Activated T-helper 9 cell treated with anti-CD3 and anti-CD28 coated beads, Interleukin-2, amount 50 U/mL, for 16 hours (primary cell): ENCODE results near the gene METTL15.
"Not testable (repeated sequence)": the region's sequence is repeated elsewhere in the genome, so short reads cannot be mapped to it uniquely, and the experiment has no call there.

ENCODE experiments used
- DNase-seq: peaks from one replicate; pipeline ENCODE4 v3.0.0-alpha.2; 2020; ENCODE audit warnings: low read depth

METTL15 gene

GRCh38 chr11:28209906-28210305, 101.7 kb downstream of the METTL15 start:
- no peak for DNase-seq

DNA sequence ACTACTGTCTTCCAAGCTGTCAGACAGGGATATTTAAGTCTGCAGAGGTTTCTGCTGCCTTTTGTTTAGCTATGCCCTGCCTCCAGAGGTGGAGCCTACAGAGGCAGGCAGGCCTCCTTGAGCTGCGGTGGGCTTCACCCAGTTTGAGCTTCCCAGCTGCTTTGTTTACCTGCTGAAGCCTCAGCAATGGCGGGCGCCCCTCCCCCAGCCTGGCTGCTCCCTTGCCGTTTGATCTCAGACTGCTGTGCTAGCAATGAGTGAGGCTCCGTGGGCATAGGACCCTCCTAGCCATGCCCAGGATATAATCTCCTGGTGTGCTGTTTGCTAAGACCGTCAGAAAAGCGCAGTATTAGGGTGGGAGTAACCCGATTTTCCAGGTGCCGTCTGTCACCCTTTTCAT, 113.9 kb downstream of the METTL15 start:
- DNase-seq, result not testable (repeated sequence)

DNA sequence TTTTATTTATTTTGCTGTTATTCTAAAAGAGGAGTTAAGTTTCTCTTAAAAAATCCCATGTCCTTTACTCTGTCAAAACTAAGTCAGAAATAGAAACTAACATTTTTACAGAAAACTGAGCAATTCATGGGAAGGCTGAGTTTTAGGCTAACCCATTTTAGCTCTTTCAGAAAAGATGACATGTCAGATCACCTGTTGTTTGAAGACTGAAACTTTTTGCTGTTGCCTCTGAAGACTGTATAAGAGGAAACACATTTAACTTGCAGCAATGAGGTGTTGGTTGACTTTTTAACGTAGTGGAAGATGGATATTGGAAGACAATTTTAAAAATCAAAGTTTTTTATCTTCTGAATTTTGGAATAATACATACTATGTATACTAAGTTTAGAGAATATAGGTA, 115.4 kb downstream of the METTL15 start:
- no peak for DNase-seq

DNA sequence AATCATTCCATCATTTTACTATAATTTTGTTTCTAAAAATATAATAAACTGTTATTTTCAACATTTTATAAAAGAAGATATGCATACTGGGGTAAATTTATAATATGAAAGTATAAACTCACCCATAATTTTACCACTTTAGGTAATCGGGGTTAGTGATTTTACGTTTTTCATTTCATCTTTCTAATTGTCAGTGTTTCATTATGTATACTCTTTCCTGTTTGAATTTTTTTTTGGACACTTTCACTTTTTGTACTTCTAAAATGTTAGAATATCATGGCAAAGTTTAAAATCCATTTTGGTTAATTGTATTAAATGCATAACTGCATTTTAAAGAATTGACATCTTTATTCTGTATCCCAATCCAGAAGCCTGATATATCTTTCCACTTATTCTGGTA, 115.8 kb downstream of the METTL15 start:
- DNase-seq, result no peak

DNA sequence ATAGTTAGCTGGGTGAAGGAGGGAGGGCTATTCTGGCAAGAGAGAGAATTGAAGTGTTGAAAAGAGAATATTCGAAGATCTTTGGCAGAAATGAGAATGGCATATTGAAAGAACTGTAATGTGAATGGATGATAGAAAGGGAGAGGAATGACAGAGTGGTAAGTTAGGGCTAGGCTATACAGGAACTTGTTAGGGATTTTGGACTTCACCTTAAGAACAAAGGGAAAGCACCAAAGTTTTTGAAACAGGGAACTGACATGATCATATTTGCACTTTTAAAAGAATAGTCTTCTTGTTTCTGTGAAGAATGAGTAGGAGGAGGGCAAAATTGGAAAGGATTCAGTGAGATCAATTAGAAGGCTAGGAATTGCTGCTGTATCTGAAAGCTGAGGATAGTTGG, 119.3 kb downstream of the METTL15 start:
- no peak for DNase-seq

DNA sequence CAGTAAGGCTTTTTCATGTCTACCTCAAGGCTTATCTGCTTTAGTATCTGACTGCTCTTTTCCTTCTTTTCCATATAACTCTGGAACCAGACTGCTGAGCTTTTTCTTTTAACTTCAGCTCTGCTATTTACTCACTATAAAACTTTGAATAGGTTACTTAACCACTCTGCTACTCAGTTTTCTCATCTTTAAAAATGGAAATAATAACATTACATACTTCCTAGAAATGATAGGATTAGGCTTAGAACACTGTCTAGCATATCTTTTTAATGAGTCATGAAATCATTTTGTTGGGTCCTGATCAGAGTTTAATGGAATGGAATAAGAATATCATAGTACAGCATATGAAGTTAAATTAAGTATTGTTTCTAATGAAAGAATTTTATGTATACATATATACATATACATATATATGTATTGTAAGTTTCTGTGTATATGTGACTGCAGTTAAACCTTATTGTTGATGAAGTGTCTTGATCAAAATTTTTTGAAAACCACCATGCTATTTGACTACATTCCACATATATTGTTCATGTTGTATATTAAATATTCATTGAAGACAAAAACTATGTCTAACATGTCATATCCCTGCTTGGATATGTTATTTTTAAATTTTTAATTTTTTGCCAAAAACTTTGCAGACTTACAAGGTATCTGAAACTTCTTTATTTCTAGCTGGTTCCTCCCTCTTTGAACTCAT, 120.2 kb downstream of the METTL15 start:
- DNase-seq, result no peak

- DNase-seq, result no peak
Measured at GRCh38 chr11:28231475-28231874, 123.3 kb downstream of the METTL15 start.

GRCh38 chr11:28232649-28233048, 124.5 kb downstream of the METTL15 start:
- DNase-seq, result no peak

GRCh38 chr11:28241760-28242159, 133.6 kb downstream of the METTL15 start:
- no peak for DNase-seq

DNA sequence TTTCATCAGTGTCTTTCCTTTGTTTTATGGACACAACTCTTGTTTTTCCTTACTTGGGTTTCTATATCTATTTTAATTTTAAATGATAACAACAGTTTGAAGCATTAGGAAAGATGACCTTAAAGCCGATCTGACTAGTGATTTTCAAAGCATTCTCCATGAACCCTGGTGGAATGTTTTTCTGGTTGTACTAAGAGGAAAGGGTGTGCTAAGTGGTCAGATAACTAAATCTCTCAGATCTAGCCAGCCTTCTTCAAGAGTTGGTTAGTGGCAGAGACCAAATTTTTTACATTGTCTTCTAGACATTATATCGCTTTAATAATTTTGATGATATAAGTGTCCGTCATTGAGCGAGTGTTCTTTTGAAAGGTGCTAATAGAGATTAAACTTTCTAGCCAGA, 134.4 kb downstream of the METTL15 start:
- no peak for DNase-seq

GRCh38 chr11:28243061-28243460, 134.9 kb downstream of the METTL15 start:
- no peak for DNase-seq

DNA sequence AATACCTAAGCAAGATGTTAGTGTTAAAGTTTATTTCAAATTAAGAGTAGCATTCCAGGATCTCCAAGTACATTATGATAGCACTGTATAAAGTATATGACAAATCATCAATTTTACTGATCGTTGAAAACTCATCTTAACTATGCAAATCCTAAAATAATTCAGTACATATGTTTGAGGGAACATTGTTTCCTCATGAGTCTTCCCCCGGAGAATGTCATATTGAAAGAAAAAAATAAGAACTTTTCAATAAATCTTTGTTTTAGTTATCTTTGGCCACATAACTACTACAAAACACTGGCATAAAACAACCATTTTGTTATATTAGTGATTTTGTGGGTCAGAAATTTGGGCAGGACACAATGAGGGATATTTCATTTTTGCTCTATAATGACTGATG, 135.4 kb downstream of the METTL15 start:
- DNase-seq, result no peak

- DNase-seq, result no peak
Measured at GRCh38 chr11:28245131-28245530, 136.9 kb downstream of the METTL15 start.

DNA sequence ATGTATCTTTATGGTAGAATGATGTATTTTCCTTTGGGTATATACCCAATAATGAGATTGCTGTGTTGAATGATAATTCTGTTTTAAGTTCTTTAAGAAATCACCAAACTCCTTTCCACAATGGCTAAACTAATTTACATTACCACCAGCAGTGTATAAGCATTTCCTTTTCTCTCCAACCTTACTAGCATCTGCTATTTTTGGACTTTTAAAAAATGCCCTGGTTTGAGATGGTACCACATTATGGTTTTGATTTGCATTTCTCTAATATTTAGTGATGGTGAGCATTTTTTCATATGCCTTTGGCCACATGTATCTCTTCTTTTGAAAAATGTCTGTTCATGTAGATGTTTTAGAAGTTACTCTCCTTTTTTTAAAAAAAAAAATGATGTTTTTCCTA, 142.0 kb downstream of the METTL15 start:
- no peak for DNase-seq

DNA sequence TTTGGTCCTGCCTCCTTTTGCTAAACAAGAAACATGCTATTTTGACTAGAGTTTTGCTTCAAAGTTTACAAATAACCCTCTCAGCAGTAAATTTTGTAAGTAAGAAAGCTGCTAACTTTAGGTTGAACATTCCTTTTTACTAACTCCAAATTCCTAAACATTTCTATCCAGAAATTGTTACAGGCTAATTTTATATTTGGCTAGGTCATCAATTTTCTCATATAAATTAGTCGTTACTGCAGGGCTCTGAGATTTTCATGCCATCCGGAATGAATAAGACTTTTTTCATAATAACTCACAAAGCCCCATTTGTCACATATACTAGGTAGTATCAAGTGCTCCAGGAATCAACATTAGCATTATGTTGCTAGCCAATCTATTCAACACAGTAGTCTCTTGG, 143.1 kb downstream of the METTL15 start:
- DNase-seq, result no peak

- DNase-seq, result no peak
Measured at GRCh38 chr11:28257761-28258160, 149.6 kb downstream of the METTL15 start.

DNA sequence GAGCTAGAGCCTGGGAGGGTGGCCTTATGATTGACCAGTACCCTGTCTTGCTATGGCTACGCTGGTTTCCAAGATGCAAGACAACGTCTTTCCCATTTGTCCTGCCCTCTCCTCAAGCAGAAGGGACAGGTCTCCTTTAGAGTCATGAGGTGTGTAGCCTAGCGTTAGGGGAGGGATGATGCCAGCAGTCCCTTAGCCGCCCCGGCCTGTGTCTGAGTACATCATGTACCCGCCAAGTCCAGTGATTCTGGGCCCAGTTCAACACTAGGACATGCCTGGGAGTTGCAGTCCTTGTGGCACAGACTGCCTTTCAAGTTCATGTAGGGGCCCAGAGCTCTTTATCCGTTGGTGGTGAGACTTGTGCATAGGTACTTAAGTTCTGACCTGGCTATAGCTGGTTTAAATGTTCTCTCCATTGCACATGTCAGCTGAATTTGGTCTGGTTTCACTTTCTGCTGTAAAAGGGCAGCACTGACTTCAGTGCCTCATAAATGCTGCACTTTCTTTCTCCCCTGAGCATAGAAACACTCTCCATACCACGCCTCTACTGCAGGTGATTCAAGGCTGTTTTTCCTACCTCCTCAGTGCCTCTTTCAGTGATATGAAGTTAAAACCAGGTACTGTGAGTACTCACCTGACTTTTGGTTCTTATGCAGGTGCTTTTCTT, 151.1 kb downstream of the METTL15 start:
- DNase-seq, result no peak

GRCh38 chr11:28268925-28269324, 160.7 kb downstream of the METTL15 start:
- no peak for DNase-seq

DNA sequence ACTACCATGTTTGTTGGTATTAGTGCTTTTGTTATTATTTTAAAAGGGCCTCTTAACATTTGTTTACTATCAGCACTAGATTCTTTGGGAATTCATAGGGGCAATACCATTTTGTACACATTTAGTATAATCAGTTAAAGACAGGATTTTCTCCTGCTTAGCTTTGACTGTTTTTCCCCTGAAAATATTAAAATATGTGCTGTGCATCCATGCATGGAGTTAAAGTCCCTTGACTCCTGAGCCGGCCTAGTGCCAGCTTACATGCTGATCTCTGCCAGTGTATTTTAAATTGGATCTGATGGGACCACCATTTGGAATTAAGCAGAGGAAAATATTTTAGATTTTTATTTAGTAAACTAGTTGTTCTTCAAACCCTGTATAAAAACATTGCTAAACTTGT, 161.4 kb downstream of the METTL15 start:
- no peak for DNase-seq

- not testable (repeated sequence) for DNase-seq
Measured at GRCh38 chr11:28272247-28272646, 164.1 kb downstream of the METTL15 start.

DNA sequence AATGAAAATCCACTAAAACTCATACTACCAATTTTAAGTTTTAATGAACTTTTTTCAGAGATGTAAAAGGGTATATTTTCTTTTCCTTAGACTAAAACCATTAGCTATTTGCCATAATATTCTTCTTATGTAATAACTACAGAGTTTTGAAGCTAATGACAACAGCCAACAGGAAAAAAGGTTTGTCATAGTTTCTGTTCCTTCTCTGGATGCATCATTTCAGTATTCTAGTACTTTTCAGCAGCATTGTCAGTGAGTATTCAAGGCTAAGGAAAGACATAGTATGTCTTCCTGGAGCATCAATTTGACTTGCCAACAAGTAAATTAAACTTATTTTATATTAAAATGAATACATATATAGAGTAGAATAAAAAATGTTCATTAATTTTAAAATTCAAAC, 166.0 kb downstream of the METTL15 start:
- DNase-seq, result no peak

GRCh38 chr11:28284196-28284595, 176.0 kb downstream of the METTL15 start:
- no peak for DNase-seq

DNA sequence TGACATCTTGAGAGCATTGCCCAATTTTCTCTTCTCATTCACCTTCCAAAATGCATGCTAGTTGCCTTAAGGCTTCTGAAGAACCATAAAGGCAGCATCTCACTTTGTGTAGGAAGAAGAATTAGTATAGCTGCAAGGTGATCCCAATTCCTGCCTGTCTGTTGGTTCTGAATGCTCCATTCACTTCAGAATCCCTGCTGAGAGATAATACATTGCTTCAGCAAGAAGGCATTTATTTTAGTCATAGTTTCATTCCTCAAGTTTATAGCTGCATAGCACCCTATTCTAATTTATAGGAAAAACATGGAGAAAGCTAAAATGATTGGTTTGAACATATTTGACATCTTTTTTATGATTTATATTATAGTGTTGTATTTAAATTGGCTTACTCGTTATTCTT, 181.3 kb downstream of the METTL15 start:
- DNase-seq, result no peak

- DNase-seq, result not testable (repeated sequence)
Measured at GRCh38 chr11:28290995-28291394, 182.8 kb downstream of the METTL15 start.
